Measurements from ENCODE around the gene AP2A2. TPM values are rescaled to one million over a fixed set of nuclear protein-coding genes. Genes with fewer than 3 reads are reported as not detected.

Gene AP2A2
- total RNA-seq, 4 donors from 2014 or later = 70.5 to 130 (median 102) TPM

DNA sequence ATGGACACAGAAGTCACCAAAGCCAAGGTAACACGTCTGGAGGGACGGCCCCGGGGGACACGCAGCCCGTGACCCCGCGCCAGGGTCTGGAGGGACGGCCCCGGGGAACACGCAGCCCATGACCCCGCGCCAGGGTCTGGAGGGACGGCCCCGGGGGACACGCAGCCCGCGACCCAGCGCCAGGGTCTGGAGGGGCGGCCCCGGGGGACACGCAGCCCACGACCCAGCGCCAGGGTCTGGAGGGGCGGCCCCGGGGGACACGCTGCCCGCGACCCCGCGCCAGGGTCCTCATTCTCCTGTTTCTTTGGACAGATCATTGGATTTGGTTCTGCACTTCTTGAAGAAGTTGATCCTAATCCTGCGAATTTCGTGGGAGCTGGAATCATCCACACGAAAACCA is 83.7 kb downstream of the AP2A2 start:
- TF ChIP-seq EP300 (IDR thresholded peaks at IDR 0.05; ENCODE audit: low read depth) = no peak
- H3K4me3 ChIP-seq = no peak overlapping the region
- DNase-seq = no peak
- H3K27ac ChIP-seq = no peak overlapping the region
- H3K4me1 ChIP-seq = no peaks in the 10 kb centered on the region
- intact Hi-C loops (cut with DNase I; ENCODE audit: low total_unique reads) = no loop called here
- in situ Hi-C loops (cut with MboI; ENCODE audit: low pct_ligation_motif_present in 1 of 4, low pct_unique_long_range_greater_than_20kb in 1 of 4, low sequenced_read_pairs in 3 of 4) = no loop called here
- H3K36me3 ChIP-seq = peaks cover 0 to 55% (median 19%) of the 10 kb centered on the region in 4 donors
- WGBS, 2 donors (ENCODE audit: low coverage in 1 of 2) = 90% methylated on average over 33 of the region's 33 CpGs; no CpG with 5 or more reads in 1 of the 2 donors
- no peaks in the 10 kb centered on the region for H3K9me3 ChIP-seq
- no peaks in the 10 kb centered on the region for H3K27me3 ChIP-seq

DNA sequence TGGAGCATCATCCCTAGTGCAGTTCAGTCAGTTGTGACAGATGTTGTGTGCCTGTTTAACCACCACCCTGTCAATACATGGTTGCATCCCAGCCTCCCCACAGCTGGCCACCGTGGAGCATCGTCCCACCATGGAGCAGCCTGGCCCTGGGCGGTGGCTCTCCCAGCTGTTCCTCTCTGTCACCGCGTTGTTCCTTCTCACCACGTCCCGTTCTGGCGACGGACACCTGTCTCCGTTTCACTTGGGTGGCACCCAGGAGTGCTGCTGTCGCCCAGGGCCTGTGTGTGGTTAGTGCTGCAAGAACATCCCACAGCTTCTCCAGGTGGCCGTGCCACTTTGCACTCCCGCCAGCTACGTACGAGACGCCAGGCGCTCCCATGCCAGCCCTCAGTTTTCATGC is 84.3 kb downstream of the AP2A2 start:
- no peak for DNase-seq
- intact Hi-C loops (cut with DNase I; ENCODE audit: low total_unique reads) = no loop called here
- Histone ChIP-seq H3K4me3 (no peak overlapping the region), H3K4me1 (no peaks in the 10 kb centered on the region), H3K27ac (no peak overlapping the region), H3K27me3 (no peaks in the 10 kb centered on the region), H3K36me3 (peaks cover 0 to 50% (median 18%) of the 10 kb centered on the region in 4 donors), H3K9me3 (no peaks in the 10 kb centered on the region)
- TF ChIP-seq POLR2A (IDR thresholded peaks at IDR 0.05) (no peak), CTCF (IDR thresholded peaks at IDR 0.05) (no peak), EP300 (IDR thresholded peaks at IDR 0.05; ENCODE audit: low read depth) (no peak), POLR2AphosphoS5 (IDR thresholded peaks at IDR 0.05) (no peak)
- in situ Hi-C loops (cut with MboI; ENCODE audit: low pct_ligation_motif_present in 1 of 4, low pct_unique_long_range_greater_than_20kb in 1 of 4, low sequenced_read_pairs in 3 of 4) = no loop called here
- WGBS, 2 donors (ENCODE audit: low coverage in 1 of 2) = 92% methylated on average over 17 of the region's 17 CpGs; no CpG with 5 or more reads in 1 of the 2 donors

- no peak for DNase-seq
- Histone ChIP-seq H3K36me3 (peaks cover 0 to 50% (median 18%) of the 10 kb centered on the region in 4 donors), H3K27me3 (no peaks in the 10 kb centered on the region), H3K4me1 (no peaks in the 10 kb centered on the region), H3K27ac (no peak overlapping the region), H3K9me3 (no peaks in the 10 kb centered on the region), H3K4me3 (no peak overlapping the region)
- in situ Hi-C loops (cut with MboI; ENCODE audit: low pct_ligation_motif_present in 1 of 4, low pct_unique_long_range_greater_than_20kb in 1 of 4, low sequenced_read_pairs in 3 of 4) (no loop called here), intact Hi-C loops (cut with DNase I; ENCODE audit: low total_unique reads) (no loop called here)
- no peak for TF ChIP-seq EP300 (IDR thresholded peaks at IDR 0.05; ENCODE audit: low read depth)
- no peak for TF ChIP-seq POLR2AphosphoS5 (IDR thresholded peaks at IDR 0.05)
- TF ChIP-seq POLR2A (IDR thresholded peaks at IDR 0.05) = no peak
- no peak for TF ChIP-seq CTCF (IDR thresholded peaks at IDR 0.05)
- 75 to 90% methylated on average over 4 to 35 of the region's 35 CpGs for WGBS, 2 donors (ENCODE audit: low coverage in 1 of 2)
Measured at GRCh38 chr11:1010551-1011319, 85.1 kb downstream of the AP2A2 start.

DNA sequence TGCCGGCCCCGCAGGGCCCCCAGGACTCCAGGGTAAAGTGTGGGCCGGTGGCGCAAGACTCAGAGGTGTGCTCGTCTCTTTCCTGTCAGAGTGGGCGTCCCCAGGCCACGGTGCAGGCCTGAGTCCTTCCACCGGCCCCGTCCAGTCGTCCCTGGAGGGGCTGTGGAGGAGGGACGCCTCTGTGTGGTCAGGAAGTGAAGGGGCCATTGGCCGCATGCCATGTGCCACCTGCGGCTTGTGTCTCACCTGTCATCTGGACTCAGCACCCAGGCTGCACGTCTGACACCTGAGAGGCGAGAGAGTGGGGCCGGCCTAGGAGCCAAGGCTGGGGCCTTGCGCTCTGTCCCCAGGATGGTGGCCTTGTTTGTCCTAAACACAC is 85.6 kb downstream of the AP2A2 start:
- no peak for TF ChIP-seq POLR2A (IDR thresholded peaks at IDR 0.05)
- no peak for TF ChIP-seq CTCF (IDR thresholded peaks at IDR 0.05)
- TF ChIP-seq POLR2AphosphoS5 (IDR thresholded peaks at IDR 0.05) = no peak
- TF ChIP-seq EP300 (IDR thresholded peaks at IDR 0.05; ENCODE audit: low read depth) = no peak
- no peak overlapping the region for H3K27ac ChIP-seq
- no peak overlapping the region for H3K4me3 ChIP-seq
- H3K4me1 ChIP-seq = no peaks in the 10 kb centered on the region
- H3K36me3 ChIP-seq = peaks cover 0 to 50% (median 18%) of the 10 kb centered on the region in 4 donors
- no peaks in the 10 kb centered on the region for H3K27me3 ChIP-seq
- intact Hi-C loops (cut with DNase I; ENCODE audit: low total_unique reads) = no loop called here
- in situ Hi-C loops (cut with MboI; ENCODE audit: low pct_ligation_motif_present in 1 of 4, low pct_unique_long_range_greater_than_20kb in 1 of 4, low sequenced_read_pairs in 3 of 4) = no loop called here
- no peaks in the 10 kb centered on the region for H3K9me3 ChIP-seq
- 87% methylated on average over 17 of the region's 17 CpGs; no CpG with 5 or more reads in 1 of the 2 donors for WGBS, 2 donors (ENCODE audit: low coverage in 1 of 2)
- no peak for DNase-seq
